ENCODE data around the gene CACNA1D. TPM values are rescaled to one million over a fixed set of nuclear protein-coding genes. Genes with fewer than 3 reads are reported as not detected.

The CACNA1D gene
- total and polyA plus RNA-seq, 2 donors (not counting 3 experiments of a cell fraction or from before 2014, with no cell fraction given) = 0.06 TPM; not detected in 1

- Histone ChIP-seq H3K36me3 (ENCODE audit: control insufficient read depth in 2 of 2, extremely low read depth in 1 of 2, insufficient read depth in 2 of 2, low read length in 2 of 2) (no peaks in the 10 kb centered on the region), H3K27ac (ENCODE audit: insufficient read depth, low read depth, low read length) (no peak overlapping the region), H3K9me1 (replicated peaks; ENCODE audit: control insufficient read depth, extremely low read depth, insufficient read depth, low read length) (no peaks in the 10 kb centered on the region), H3K4me2 (ENCODE audit: insufficient read depth, low read length) (no peak overlapping the region), H3K79me2 (ENCODE audit: control insufficient read depth, insufficient read depth, low read length) (no peaks in the 10 kb centered on the region), H2AFZ (ENCODE audit: low read depth, low read length) (no peak overlapping the region), H3K9ac (replicated peaks; ENCODE audit: extremely low read depth, insufficient read depth, low read length) (no peak overlapping the region), H3K4me1 (ENCODE audit: control insufficient read depth, extremely low read depth, insufficient read depth, low read length) (no peaks in the 10 kb centered on the region), H3K27me3 (ENCODE audit: control insufficient read depth in 2 of 2, insufficient read depth in 2 of 2, low read length in 2 of 2) (no peaks in the 10 kb centered on the region), H3K9me3 (replicated peaks; ENCODE audit: control insufficient read depth, insufficient read depth, low read length) (no peaks in the 10 kb centered on the region), H4K20me1 (replicated peaks; ENCODE audit: control insufficient read depth, extremely low read depth, insufficient read depth, low read length) (no peaks in the 10 kb centered on the region), H3K4me3 (replicated peaks in 1 of 3; ENCODE audit: insufficient read depth in 1 of 3, low read depth in 1 of 3, low read length in 3 of 3) (no peak overlapping the region)
- POLR2A ChIA-PET = no interaction called here
- intact Hi-C loops (cut with micrococcal nuclease) = no loop called here
- no TSS peak for BruUV-seq (replicated peaks)
- DNase-seq (ENCODE audit: low read depth, low spot score) (no peak), FAIRE-seq (no peak)
- CTCF ChIA-PET = no interaction called here
- no peak for TF ChIP-seq GATA2 (IDR thresholded peaks at IDR 0.05; ENCODE audit: insufficient read depth, insufficient read length, low read depth, low read length)
- TF ChIP-seq FOS (IDR thresholded peaks at IDR 0.05; ENCODE audit: borderline replicate concordance, insufficient read depth, low read length) = no peak
- no peak for TF ChIP-seq POLR2AphosphoS5 (IDR thresholded peaks at IDR 0.05; ENCODE audit: insufficient read depth, low read depth, low read length)
- no peak for TF ChIP-seq CTCF (IDR thresholded peaks at IDR 0.05; ENCODE audit: extremely low read depth in 1 of 2, insufficient read depth in 1 of 2, low read depth in 1 of 2, low read length in 2 of 2)
- no peak for TF ChIP-seq JUN (IDR thresholded peaks at IDR 0.05; ENCODE audit: borderline replicate concordance, insufficient read depth, insufficient read length, low read depth)
- TF ChIP-seq POLR2A (IDR thresholded peaks at IDR 0.05; ENCODE audit: low read depth, low read length) = no peak
- no peak for TF ChIP-seq MAX (IDR thresholded peaks at IDR 0.05; ENCODE audit: insufficient read depth, insufficient read length)
- no peak for TF ChIP-seq MYC (IDR thresholded peaks at IDR 0.05; ENCODE audit: low read depth, low read length)
- TF ChIP-seq EZH2 (IDR thresholded peaks at IDR 0.05; ENCODE audit: borderline replicate concordance, low read depth, low read length, severe bottlenecking) = no peak
- dilution Hi-C loops (cut with MboI; ENCODE audit: extremely low pct_ligation_motif_present, low sequenced_read_pairs) = no loop called here
Measured at GRCh38 chr3:53815067-53815466, 320.7 kb downstream of the CACNA1D start.
